ENCODE measurements around the gene MRPL19. TPM values are rescaled to one million over a fixed set of nuclear protein-coding genes. Genes with fewer than 3 reads are reported as not detected.
A peak's percentile ranks its signal among the peaks of the same experiment; 100 is the strongest.

Gene MRPL19
- 18.0 TPM for total RNA-seq
- 10 to 100 TPM; 33.7 to 36.2 (median 34.2) TPM for polyA plus RNA-seq

- Histone ChIP-seq H3K4me3 (ENCODE audit: low read depth, low read length) (peak within 1 kb of the TSS; percentile 77), H3K36me3 (ENCODE audit: control insufficient read depth, insufficient read depth, low read length) (peaks cover 22% of the 10 kb centered on the region), H3K27ac (ENCODE audit: insufficient read depth, low read length, poor library complexity, severe bottlenecking) (peak within 1 kb of the TSS; percentile 43), H3K27me3 (ENCODE audit: control insufficient read depth, insufficient read depth, low read length) (no peaks in the 10 kb centered on the region), H3K4me1 (ENCODE audit: control insufficient read depth, insufficient read depth, low read length, poor library complexity, severe bottlenecking) (peaks cover 20% of the 10 kb centered on the region), H3K9me3 (ENCODE audit: control insufficient read depth in 2 of 2, low read length in 2 of 2) (no peaks in the 10 kb centered on the region)
- H3K27me3 Mint-ChIP-seq: peaks cover 5% of the 10 kb centered on the region
- peak; percentile 63 to 90 (median 75) for DNase-seq
- peak within 1 kb of the TSS; percentile 93 to 98 (median 96) for H3K4me3 Mint-ChIP-seq
- H3K4me1 Mint-ChIP-seq: peaks cover 19 to 54% (median 27%) of the 10 kb centered on the region in 4 donors
- peak within 1 kb of the TSS; percentile 87 to 94 (median 94) for H3K27ac Mint-ChIP-seq
- H3K9me3 Mint-ChIP-seq: peaks cover 0 to 3% (median 0%) of the 10 kb centered on the region in 7 donors
- peaks cover 26% of the 10 kb centered on the region for H3K36me3 Mint-ChIP-seq
- peak; percentile 97 for ATAC-seq (ENCODE audit: low read depth in 2 of 2)
Measured at GRCh38 chr2:75646583-75647425, at the start of gene MRPL19. MRPL19 (plus strand) TSS chr2:75646783; CDS start chr2:75646808, 25 bp downstream.

DNA sequence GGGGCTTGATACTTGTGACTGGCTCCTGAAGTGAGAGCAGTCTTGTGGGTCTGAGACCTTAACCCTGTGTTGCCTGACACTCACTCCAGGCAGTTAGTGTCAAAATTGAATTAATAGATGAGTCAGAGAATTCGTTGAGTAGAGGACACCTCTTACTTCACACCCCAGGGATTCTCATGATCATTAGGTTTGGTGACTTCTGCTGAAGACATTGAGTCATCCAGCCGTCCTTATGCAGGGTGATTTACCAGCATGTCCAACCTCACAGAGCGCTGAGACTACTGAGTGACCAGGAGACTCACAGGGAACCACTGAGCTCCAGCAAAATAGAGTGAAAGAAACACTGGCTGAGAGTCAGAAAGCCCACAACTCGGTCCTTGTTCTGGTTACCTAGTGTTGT lies 49.8 kb upstream of the MRPL19 start:
- Histone ChIP-seq H3K36me3 (ENCODE audit: control insufficient read depth, insufficient read depth, low read length) (no peaks in the 10 kb centered on the region), H3K27me3 (ENCODE audit: control insufficient read depth, insufficient read depth, low read length) (peaks cover 3% of the 10 kb centered on the region), H3K27ac (ENCODE audit: insufficient read depth, low read length, poor library complexity, severe bottlenecking) (no peak overlapping the region), H3K4me3 (ENCODE audit: low read depth, low read length) (no peak overlapping the region), H3K9me3 (ENCODE audit: control insufficient read depth in 2 of 2, low read length in 2 of 2) (no peaks in the 10 kb centered on the region), H3K4me1 (ENCODE audit: control insufficient read depth, insufficient read depth, low read length, poor library complexity, severe bottlenecking) (no peaks in the 10 kb centered on the region)
- ATAC-seq (ENCODE audit: low read depth in 2 of 2) (no peak), DNase-seq (no peak)
- Mint-ChIP-seq H3K4me1 (peaks cover 0 to 4% (median 0%) of the 10 kb centered on the region in 4 donors), H3K36me3 (no peaks in the 10 kb centered on the region), H3K4me3 (no peak overlapping the region), H3K27ac (no peak overlapping the region), H3K27me3 (peaks cover 6% of the 10 kb centered on the region), H3K9me3 (no peaks in the 10 kb centered on the region)

DNA sequence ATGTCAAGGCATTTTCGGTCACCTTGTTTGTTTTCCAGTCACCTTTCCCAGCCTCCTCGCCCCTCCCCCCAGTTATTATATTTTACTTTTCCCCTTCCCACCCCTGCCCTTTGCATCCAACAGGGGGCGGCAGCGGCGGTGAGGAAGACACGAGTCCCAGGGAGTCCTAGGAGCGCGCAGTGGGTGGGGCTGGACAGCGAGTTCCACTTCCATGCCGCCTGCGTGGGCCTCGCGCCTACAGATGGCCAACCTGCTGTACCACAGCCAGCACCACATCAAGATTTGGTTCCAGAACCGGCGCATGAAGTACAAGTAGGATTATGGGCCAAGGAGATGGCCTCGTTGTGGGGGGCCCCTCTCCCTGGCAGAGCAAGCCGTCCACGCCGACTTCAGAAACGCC lies 48.6 kb upstream of the MRPL19 start:
- H3K27ac Mint-ChIP-seq: no peak overlapping the region
- peaks cover 5% of the 10 kb centered on the region for H3K27me3 Mint-ChIP-seq
- H3K4me1 ChIP-seq (ENCODE audit: control insufficient read depth, insufficient read depth, low read length, poor library complexity, severe bottlenecking): no peaks in the 10 kb centered on the region
- no peak overlapping the region for H3K4me3 ChIP-seq (ENCODE audit: low read depth, low read length)
- DNase-seq (no peak), ATAC-seq (ENCODE audit: low read depth in 2 of 2) (no peak)
- H3K27ac ChIP-seq (ENCODE audit: insufficient read depth, low read length, poor library complexity, severe bottlenecking): no peak overlapping the region
- peaks cover 3% of the 10 kb centered on the region for H3K27me3 ChIP-seq (ENCODE audit: control insufficient read depth, insufficient read depth, low read length)
- H3K4me1 Mint-ChIP-seq: peaks cover 0 to 4% (median 0%) of the 10 kb centered on the region in 4 donors
- H3K9me3 Mint-ChIP-seq: no peaks in the 10 kb centered on the region
- no peaks in the 10 kb centered on the region for H3K36me3 Mint-ChIP-seq
- H3K9me3 ChIP-seq (ENCODE audit: control insufficient read depth in 2 of 2, low read length in 2 of 2): no peaks in the 10 kb centered on the region
- H3K36me3 ChIP-seq (ENCODE audit: control insufficient read depth, insufficient read depth, low read length): no peaks in the 10 kb centered on the region
- no peak overlapping the region for H3K4me3 Mint-ChIP-seq

DNA sequence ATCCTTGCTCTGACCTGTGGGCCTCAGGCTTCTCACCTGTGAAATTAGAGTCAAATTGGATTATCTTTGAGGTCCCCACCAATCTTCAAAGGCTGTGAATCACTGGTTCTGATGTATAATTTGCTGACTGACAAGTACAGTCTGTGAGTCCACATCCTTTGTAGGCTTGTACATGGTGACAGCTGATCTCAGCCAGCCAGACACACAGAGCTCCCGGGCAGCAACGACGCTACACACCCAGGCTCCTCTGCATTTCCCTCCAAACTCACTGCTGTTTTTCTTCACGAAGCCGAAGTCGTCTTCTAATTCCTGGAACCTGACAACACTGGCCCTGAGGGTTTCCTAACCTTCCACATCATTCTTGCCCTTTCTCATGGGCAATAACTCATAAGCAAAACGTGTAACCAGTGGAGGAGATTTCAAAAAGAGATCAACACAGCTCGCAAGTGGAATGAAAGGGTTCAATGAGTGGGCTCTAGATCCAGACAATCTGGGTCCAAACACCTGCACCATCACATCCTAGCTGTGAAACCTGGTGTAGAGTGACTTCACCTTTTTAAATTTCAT lies 47.9 kb upstream of the MRPL19 start:
- no peak for ATAC-seq (ENCODE audit: low read depth in 2 of 2)
- H3K27me3 ChIP-seq (ENCODE audit: control insufficient read depth, insufficient read depth, low read length): peaks cover 3% of the 10 kb centered on the region
- no peaks in the 10 kb centered on the region for H3K9me3 ChIP-seq (ENCODE audit: control insufficient read depth in 2 of 2, low read length in 2 of 2)
- H3K27me3 Mint-ChIP-seq: peaks cover 5% of the 10 kb centered on the region
- no peaks in the 10 kb centered on the region for H3K36me3 ChIP-seq (ENCODE audit: control insufficient read depth, insufficient read depth, low read length)
- no peaks in the 10 kb centered on the region for H3K36me3 Mint-ChIP-seq
- H3K4me3 Mint-ChIP-seq: no peak overlapping the region
- peaks cover 0 to 4% (median 0%) of the 10 kb centered on the region in 4 donors for H3K4me1 Mint-ChIP-seq
- H3K27ac Mint-ChIP-seq: no peak overlapping the region
- no peaks in the 10 kb centered on the region for H3K9me3 Mint-ChIP-seq
- no peak overlapping the region for H3K4me3 ChIP-seq (ENCODE audit: low read depth, low read length)
- no peaks in the 10 kb centered on the region for H3K4me1 ChIP-seq (ENCODE audit: control insufficient read depth, insufficient read depth, low read length, poor library complexity, severe bottlenecking)
- DNase-seq: no peak
- no peak overlapping the region for H3K27ac ChIP-seq (ENCODE audit: insufficient read depth, low read length, poor library complexity, severe bottlenecking)

GRCh38 chr2:75600461-75601011 lies 46.0 kb upstream of the MRPL19 start:
- H3K36me3 ChIP-seq (ENCODE audit: control insufficient read depth, insufficient read depth, low read length): no peaks in the 10 kb centered on the region
- no peak for DNase-seq
- H3K4me1 ChIP-seq (ENCODE audit: control insufficient read depth, insufficient read depth, low read length, poor library complexity, severe bottlenecking): no peaks in the 10 kb centered on the region
- H3K27me3 ChIP-seq (ENCODE audit: control insufficient read depth, insufficient read depth, low read length): peaks cover 5% of the 10 kb centered on the region
- no peak overlapping the region for H3K27ac ChIP-seq (ENCODE audit: insufficient read depth, low read length, poor library complexity, severe bottlenecking)
- Mint-ChIP-seq H3K4me3 (no peak overlapping the region), H3K27ac (no peak overlapping the region), H3K4me1 (peaks cover 0 to 4% (median 0%) of the 10 kb centered on the region in 4 donors), H3K9me3 (no peaks in the 10 kb centered on the region), H3K27me3 (peaks cover 3% of the 10 kb centered on the region), H3K36me3 (no peaks in the 10 kb centered on the region)
- no peak overlapping the region for H3K4me3 ChIP-seq (ENCODE audit: low read depth, low read length)
- ATAC-seq (ENCODE audit: low read depth in 2 of 2): no peak
- no peaks in the 10 kb centered on the region for H3K9me3 ChIP-seq (ENCODE audit: control insufficient read depth in 2 of 2, low read length in 2 of 2)

DNA sequence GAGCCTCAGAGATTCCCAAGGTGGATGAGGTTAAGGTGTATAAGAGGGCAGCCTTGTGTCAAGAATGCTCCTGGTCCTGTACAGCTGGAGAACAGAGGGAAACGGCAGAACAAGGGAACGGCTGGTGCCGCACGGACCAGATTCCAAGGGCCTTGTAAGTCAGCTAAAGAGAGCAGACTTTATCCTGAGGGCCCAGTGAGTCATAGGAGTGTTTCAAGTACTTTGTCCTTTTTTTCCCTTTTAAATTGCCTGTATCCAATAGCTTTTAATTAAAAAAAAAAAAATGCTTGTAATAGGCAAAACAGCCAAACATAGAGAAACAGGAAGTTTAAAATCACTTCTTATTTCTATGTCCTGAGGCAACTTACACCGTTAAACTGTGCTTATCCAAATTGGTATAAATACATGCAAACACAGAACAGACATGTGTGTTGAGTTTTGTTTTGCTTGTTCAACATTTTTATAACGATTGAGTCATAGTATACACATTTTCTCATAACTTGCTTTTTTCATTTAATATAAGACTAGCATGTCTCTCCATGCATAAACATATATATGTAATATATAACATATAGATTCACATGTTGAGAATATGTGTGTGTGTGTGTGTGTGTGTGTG lies 43.8 kb upstream of the MRPL19 start:
- no peak overlapping the region for H3K4me3 Mint-ChIP-seq
- H3K27me3 Mint-ChIP-seq: no peaks in the 10 kb centered on the region

GRCh38 chr2:75603477-75603876 lies 43.1 kb upstream of the MRPL19 start:
- no peaks in the 10 kb centered on the region for H3K4me1 ChIP-seq (ENCODE audit: control insufficient read depth, insufficient read depth, low read length, poor library complexity, severe bottlenecking)
- peaks cover 22% of the 10 kb centered on the region for H3K27me3 ChIP-seq (ENCODE audit: control insufficient read depth, insufficient read depth, low read length)
- no peaks in the 10 kb centered on the region for H3K9me3 ChIP-seq (ENCODE audit: control insufficient read depth in 2 of 2, low read length in 2 of 2)
- DNase-seq (no peak), ATAC-seq (ENCODE audit: low read depth in 2 of 2) (no peak)
- H3K4me3 ChIP-seq (ENCODE audit: low read depth, low read length): no peak overlapping the region
- no peak overlapping the region for H3K27ac ChIP-seq (ENCODE audit: insufficient read depth, low read length, poor library complexity, severe bottlenecking)
- Mint-ChIP-seq H3K27ac (no peak overlapping the region), H3K27me3 (peaks cover 5% of the 10 kb centered on the region), H3K36me3 (no peaks in the 10 kb centered on the region), H3K4me3 (no peak overlapping the region), H3K4me1 (peaks cover 0 to 4% (median under 1%) of the 10 kb centered on the region in 4 donors), H3K9me3 (no peaks in the 10 kb centered on the region)
- no peaks in the 10 kb centered on the region for H3K36me3 ChIP-seq (ENCODE audit: control insufficient read depth, insufficient read depth, low read length)

More for the DNA sequence above, 43.8 kb upstream of the MRPL19 start:
- no peak overlapping the region for H3K27ac ChIP-seq (ENCODE audit: insufficient read depth, low read length, poor library complexity, severe bottlenecking)
- H3K36me3 ChIP-seq (ENCODE audit: control insufficient read depth, insufficient read depth, low read length): no peaks in the 10 kb centered on the region
- no peaks in the 10 kb centered on the region for H3K9me3 ChIP-seq (ENCODE audit: control insufficient read depth in 2 of 2, low read length in 2 of 2)
- H3K27ac Mint-ChIP-seq: no peak overlapping the region
- H3K27me3 ChIP-seq (ENCODE audit: control insufficient read depth, insufficient read depth, low read length): peaks cover 16% of the 10 kb centered on the region
- DNase-seq: no peak
- H3K4me1 Mint-ChIP-seq: peaks cover 0 to 4% (median 0%) of the 10 kb centered on the region in 4 donors
- no peak for ATAC-seq (ENCODE audit: low read depth in 2 of 2)
- H3K36me3 Mint-ChIP-seq: no peaks in the 10 kb centered on the region
- no peaks in the 10 kb centered on the region for H3K9me3 Mint-ChIP-seq
- H3K4me1 ChIP-seq (ENCODE audit: control insufficient read depth, insufficient read depth, low read length, poor library complexity, severe bottlenecking): no peaks in the 10 kb centered on the region
- no peak overlapping the region for H3K4me3 ChIP-seq (ENCODE audit: low read depth, low read length)
